ENCODE data around the gene RAPGEF1. TPM values are rescaled to one million over a fixed set of nuclear protein-coding genes. Genes with fewer than 3 reads are reported as not detected.

The RAPGEF1 gene
- total and polyA plus RNA-seq, 9 of the 15 experiments (the other 6 are each of a cell fraction or from before 2014, with no cell fraction given): 0.06 to 44.1 (median 19.9) TPM

DNA sequence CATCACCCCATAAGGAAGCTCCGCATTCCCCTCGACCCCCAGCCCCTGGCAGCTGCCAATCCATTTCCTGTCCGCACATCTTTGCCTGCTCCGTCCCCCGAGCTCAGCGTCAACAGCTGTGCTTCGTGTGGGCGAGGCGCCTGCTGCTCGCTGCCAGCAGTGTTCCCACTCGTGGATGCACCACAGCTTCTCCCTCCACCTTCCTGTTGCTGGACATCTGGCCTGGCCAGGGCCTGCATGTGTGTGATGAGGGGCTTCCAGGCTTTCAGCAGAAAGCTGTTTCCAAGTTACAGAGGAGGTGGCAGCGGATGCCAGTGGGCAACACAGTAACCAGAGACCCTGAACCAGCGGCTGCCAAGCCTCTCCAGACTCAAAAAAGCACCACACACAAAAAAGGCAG, 108.6 kb downstream of the RAPGEF1 start:
- in situ Hi-C loops (cut with MboI): no loop called here
- CTCF ChIA-PET (ENCODE audit: low intra/inter-chr PET ratio): no interaction called here
- no peak for ATAC-seq

More for the DNA sequence above, 108.6 kb downstream of the RAPGEF1 start:
- H3K9me3 ChIP-seq (replicated peaks; ENCODE audit: control insufficient read depth, insufficient read depth, low read depth, low read length): no peaks in the 10 kb centered on the region
- FAIRE-seq (no peak), DNase-seq (ENCODE audit: extremely low read depth in 1 of 4, low spot score in 3 of 4) (no peak)
- POLR2A ChIA-PET: interaction anchor here (0.8 kb wide), 1 partner anchor 9 kb away, joined by 3 read pairs; no protein-coding TSS in a partner anchor
- WGBS (ENCODE audit: insufficient coverage, low coverage, missing lambda C conversion rate): 88% methylated on average over 12 of the region's 13 CpGs
- H4K20me1 ChIP-seq (replicated peaks; ENCODE audit: control insufficient read depth, insufficient read depth, low read length): no peaks in the 10 kb centered on the region
- no TSS peak for BruUV-seq (replicated peaks)
- H3K36me3 ChIP-seq (ENCODE audit: control insufficient read depth, insufficient read depth, low read length): peaks cover 22% of the 10 kb centered on the region; the same call in 2 of the 3 replicates
- 0 out of 4 replicates have a peak overlapping the region, but pooled peaks of 1 of the 2 experiments have one; percentile 31 for H3K9ac ChIP-seq (ENCODE audit: insufficient read depth in 1 of 2, low read depth in 2 of 2, low read length in 2 of 2)
- H3K79me2 ChIP-seq (ENCODE audit: control insufficient read depth, insufficient read depth, low read length): no peaks in the 10 kb centered on the region
- no peaks in the 10 kb centered on the region for H3K27me3 ChIP-seq (ENCODE audit: control insufficient read depth in 2 of 2, insufficient read depth in 2 of 2, low read length in 2 of 2)
- H2AFZ ChIP-seq (ENCODE audit: low read depth, low read length): no peak overlapping the region
- no peak overlapping the region for H3K4me3 ChIP-seq
- intact Hi-C loops (cut with micrococcal nuclease): no loop called here
- TF ChIP-seq PPARD (CRISPR knock-in tag; IDR thresholded peaks at IDR 0.05): no peak
- TF ChIP-seq CBX8 (IDR thresholded peaks at IDR 0.05; ENCODE audit: borderline replicate concordance, extremely low read depth, low read depth, low read length, poor library complexity, severe bottlenecking): no peak
- TF ChIP-seq, protein P1, sequence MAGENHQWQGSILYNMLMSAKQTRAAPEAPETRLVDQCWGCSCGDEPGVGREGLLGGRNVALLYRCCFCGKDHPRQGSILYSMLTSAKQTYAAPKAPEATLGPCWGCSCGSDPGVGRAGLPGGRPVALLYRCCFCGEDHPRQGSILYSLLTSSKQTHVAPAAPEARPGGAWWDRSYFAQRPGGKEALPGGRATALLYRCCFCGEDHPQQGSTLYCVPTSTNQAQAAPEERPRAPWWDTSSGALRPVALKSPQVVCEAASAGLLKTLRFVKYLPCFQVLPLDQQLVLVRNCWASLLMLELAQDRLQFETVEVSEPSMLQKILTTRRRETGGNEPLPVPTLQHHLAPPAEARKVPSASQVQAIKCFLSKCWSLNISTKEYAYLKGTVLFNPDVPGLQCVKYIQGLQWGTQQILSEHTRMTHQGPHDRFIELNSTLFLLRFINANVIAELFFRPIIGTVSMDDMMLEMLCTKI (IDR thresholded peaks at IDR 0.05; ENCODE audit: partially characterized antibody): no peak
- TF ChIP-seq STAT5A (IDR thresholded peaks at IDR 0.05; ENCODE audit: borderline replicate concordance, low read length): no peak
- no peak for TF ChIP-seq ETS2 (tag; IDR thresholded peaks at IDR 0.05; ENCODE audit: borderline replicate concordance, poor library complexity, severe bottlenecking)
- TF ChIP-seq, protein P2, sequence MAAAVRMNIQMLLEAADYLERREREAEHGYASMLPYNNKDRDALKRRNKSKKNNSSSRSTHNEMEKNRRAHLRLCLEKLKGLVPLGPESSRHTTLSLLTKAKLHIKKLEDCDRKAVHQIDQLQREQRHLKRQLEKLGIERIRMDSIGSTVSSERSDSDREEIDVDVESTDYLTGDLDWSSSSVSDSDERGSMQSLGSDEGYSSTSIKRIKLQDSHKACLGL (CRISPR knock-in tag; IDR thresholded peaks at IDR 0.05; ENCODE audit: borderline replicate concordance, poor library complexity, severe bottlenecking): no peak
- TF ChIP-seq ZNF212 (CRISPR knock-in tag; IDR thresholded peaks at IDR 0.05): no peak
- no peak for TF ChIP-seq NFATC3 (IDR thresholded peaks at IDR 0.05)
- TF ChIP-seq, protein P3, sequence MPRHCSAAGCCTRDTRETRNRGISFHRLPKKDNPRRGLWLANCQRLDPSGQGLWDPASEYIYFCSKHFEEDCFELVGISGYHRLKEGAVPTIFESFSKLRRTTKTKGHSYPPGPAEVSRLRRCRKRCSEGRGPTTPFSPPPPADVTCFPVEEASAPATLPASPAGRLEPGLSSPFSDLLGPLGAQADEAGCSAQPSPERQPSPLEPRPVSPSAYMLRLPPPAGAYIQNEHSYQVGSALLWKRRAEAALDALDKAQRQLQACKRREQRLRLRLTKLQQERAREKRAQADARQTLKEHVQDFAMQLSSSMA (CRISPR knock-in tag; IDR thresholded peaks at IDR 0.05): no peak
- no peak for TF ChIP-seq ZNF668 (CRISPR knock-in tag; IDR thresholded peaks at IDR 0.05)
- no peak overlapping the region for H3K4me2 ChIP-seq (ENCODE audit: insufficient read depth, low read length)
- H3K4me1 ChIP-seq (replicated peaks in 1 of 2; ENCODE audit: control insufficient read depth in 2 of 2, insufficient read depth in 2 of 2, low read length in 2 of 2): peaks cover 18 to 19% of the 10 kb centered on the region in 2 experiments
- H3K9me1 ChIP-seq (ENCODE audit: control insufficient read depth, insufficient read depth, low read length): no peaks in the 10 kb centered on the region
- no peak overlapping the region for H3K27ac ChIP-seq (ENCODE audit: extremely low read depth, low read depth, low read length)
